Middle frontal gyrus (tissue), 1 donor: ENCODE measurements around the gene GRIN2D.

ENCODE experiments used
- DNase-seq: peaks from one replicate; pipeline ENCODE4 v3.0.0-alpha.2; 2015; ENCODE audit warnings: low spot score; ENCODE audit errors: extremely low spot score

Gene GRIN2D

GRCh38 chr19:48397263-48398101 is 4.0 kb downstream of the GRIN2D start:
- no peak for DNase-seq

DNA sequence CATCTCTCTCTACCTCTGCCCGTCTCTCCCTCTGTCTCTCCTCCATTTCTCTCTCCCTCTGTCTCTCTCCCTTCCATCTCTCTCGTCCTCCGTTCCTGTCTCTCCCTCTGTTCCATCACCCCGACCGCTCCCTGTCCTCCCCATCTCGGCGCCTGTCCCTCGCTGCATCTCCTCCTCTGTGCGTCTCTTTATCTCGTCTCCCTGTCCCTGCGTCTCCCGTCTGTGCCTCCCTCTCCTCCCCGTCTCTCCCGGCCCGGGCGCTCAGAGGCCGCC is 4.6 kb downstream of the GRIN2D start:
- DNase-seq: no peak

DNA sequence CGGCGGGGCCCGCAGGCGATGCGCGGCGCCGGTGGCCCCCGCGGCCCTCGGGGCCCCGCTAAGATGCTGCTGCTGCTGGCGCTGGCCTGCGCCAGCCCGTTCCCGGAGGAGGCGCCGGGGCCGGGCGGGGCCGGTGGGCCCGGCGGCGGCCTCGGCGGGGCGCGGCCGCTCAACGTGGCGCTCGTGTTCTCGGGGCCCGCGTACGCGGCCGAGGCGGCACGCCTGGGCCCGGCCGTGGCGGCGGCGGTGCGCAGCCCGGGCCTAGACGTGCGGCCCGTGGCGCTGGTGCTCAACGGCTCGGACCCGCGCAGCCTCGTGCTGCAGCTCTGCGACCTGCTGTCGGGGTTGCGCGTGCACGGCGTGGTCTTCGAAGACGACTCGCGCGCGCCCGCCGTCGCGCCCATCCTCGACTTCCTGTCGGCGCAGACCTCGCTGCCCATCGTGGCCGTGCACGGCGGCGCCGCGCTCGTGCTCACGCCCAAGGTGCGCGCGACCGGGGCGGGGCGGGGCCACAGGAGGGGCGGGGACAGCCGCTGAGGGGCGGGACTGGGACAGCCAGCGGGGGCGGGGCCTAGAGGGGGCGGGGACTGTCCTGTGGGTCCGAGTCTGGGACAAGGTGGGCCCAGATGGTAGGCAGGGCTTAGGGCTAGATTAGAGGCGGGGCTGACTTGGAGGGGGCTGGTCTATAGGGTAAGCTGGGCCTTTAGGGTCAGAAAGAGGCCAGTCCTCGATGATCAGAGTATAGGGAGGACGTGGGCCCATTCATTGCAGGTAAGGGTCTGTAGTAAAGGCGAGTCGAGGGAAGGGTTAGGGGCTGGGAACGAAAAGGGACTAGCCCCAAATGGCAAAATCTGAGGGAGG is 5.1 kb downstream of the GRIN2D start:
- no peak for DNase-seq

GRCh38 chr19:48400018-48400742 is 6.7 kb downstream of the GRIN2D start:
- no peak for DNase-seq

DNA sequence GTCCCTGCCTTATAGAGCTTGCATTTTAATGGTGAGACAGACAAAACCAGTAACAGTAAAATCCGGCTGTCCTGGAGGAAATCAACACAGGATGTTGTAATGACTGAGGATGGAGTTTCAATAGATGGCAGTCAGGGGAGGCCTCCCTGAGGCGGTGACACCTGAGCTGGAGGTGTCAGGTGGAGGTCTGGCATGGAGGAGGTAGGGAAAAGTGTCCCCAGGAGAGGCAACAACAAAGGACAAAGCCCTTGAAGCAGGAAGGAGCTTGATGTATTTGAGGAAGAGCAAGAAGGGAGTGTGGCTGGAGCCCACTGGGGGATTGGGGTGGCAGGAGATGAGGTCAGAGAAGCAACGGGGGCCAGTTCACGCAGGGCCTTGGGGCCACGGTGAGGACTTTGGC is 7.8 kb downstream of the GRIN2D start:
- no peak for DNase-seq

GRCh38 chr19:48403606-48404005 is 10.1 kb downstream of the GRIN2D start:
- no peak for DNase-seq

DNA sequence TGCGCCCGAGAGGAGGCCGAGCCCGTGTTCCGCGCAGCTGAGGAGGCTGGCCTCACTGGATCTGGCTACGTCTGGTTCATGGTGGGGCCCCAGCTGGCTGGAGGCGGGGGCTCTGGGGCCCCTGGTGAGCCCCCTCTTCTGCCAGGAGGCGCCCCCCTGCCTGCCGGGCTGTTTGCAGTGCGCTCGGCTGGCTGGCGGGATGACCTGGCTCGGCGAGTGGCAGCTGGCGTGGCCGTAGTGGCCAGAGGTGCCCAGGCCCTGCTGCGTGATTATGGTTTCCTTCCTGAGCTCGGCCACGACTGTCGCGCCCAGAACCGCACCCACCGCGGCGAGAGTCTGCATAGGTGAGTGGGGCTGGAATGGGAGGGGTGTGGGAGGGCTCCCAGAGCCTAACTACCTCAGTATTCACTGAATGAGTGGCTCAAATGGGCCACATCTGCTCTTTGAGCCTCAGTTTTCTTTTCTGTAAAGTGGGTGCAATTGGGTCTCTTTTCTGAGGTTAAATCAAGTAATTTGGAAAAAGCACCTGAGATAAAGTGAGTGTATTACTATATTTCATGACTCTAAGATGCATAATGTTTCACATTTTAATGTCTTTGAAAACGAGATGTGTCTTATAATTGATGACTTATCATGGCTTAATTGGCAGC is 11.7 kb downstream of the GRIN2D start:
- DNase-seq: no peak

- DNase-seq: no peak
These were observed 12.4 kb downstream of the GRIN2D start for GRCh38 chr19:48405850-48406249.

GRCh38 chr19:48413879-48414587 is 20.6 kb downstream of the GRIN2D start:
- no peak for DNase-seq

- no peak for DNase-seq
These were observed 21.9 kb downstream of the GRIN2D start for GRCh38 chr19:48415395-48415794.

DNA sequence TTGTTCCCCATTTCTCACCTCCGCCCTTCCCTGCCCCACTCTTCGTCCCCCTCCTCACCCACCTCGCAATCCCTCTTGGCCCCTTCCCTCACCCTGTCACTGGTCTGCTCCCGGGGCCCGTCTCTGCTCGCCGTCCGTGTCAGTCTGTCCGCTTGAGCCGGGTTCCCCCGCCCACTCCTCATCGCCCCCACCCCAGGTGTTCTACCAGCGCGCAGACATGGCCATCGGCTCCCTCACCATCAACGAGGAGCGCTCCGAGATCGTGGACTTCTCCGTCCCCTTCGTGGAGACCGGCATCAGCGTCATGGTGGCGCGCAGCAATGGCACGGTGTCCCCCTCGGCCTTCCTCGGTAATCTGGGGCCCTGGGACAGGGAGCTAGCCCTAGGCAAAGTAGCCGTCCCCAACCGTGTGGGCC is 22.3 kb downstream of the GRIN2D start:
- no peak for DNase-seq

- no peak for DNase-seq
These were observed 24.0 kb downstream of the GRIN2D start for GRCh38 chr19:48417421-48417820.

DNA sequence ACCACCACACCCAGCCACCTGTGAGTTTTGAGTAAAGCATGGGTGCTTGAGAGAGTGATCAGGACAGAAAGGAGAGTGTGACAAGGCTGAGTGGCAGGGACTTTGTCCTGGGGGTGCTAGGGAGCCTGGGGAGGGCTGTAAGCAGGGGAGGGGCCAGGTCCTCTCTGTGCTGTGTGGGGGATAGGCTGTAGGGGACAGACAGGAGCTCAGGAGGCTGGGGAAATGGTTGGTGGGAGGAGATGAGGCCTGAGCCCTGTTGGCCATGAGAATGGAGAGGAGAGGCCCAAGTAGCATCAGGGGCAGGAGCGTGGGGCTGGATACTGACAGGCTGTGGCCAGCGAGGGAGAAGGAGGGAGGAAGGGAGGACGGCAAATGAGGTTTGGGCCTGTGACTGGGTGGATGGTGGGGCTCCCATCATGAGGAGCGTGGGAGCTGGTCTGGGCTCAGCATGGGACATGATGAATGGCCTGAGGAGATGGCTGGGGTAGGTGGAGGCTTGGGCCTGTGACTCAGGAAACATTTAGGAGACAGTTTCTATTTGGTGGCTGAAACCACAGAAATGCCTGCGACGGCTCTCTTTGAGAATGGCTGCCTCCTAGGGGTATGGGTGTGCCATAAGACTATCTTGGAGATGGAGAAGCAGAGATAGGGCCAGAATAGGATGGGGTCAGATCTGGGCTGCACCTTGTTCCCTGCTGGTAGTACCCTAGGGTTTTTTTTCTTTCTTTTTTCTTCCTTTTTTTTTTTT is 25.0 kb downstream of the GRIN2D start:
- no peak for DNase-seq

GRCh38 chr19:48419158-48419920 is 25.9 kb downstream of the GRIN2D start:
- no peak for DNase-seq

DNA sequence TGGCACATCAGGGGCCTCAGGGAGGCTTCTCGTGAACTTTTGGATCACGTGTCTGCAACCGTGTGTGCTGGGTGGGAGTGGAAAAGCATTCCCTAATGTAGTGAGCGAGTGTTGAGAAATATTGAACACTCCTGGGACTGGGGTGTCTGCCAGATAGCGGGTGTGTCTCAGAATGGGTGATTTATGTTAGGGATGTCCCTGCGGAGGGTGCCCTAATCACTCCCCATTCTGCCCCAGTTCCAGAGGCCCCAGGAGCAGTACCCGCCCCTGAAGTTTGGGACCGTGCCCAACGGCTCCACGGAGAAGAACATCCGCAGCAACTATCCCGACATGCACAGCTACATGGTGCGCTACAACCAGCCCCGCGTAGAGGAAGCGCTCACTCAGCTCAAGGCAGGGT is 28.1 kb downstream of the GRIN2D start:
- DNase-seq: no peak

- no peak for DNase-seq
These were observed 31.3 kb downstream of the GRIN2D start for GRCh38 chr19:48424694-48425219.

DNA sequence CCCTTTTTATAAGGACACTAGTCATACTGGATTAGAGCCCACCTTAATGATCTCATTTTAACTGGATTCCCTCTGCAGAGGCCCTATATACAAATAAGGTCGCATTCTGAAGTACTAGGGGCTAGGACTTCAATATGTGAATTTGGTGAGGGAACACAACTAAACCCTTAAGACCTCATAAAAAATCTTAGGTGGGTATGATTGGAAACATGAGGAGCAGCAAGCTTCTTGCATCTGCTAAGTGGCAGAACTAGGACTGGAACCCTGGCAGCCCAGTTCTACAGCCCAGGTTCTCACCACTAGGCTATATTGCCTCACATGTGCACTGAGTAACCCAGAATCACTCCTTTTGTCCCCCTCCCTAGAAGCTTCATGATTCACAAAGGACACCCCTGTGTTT is 35.2 kb downstream of the GRIN2D start:
- no peak for DNase-seq

- no peak for DNase-seq
These were observed 39.9 kb downstream of the GRIN2D start for GRCh38 chr19:48433337-48433736.

DNA sequence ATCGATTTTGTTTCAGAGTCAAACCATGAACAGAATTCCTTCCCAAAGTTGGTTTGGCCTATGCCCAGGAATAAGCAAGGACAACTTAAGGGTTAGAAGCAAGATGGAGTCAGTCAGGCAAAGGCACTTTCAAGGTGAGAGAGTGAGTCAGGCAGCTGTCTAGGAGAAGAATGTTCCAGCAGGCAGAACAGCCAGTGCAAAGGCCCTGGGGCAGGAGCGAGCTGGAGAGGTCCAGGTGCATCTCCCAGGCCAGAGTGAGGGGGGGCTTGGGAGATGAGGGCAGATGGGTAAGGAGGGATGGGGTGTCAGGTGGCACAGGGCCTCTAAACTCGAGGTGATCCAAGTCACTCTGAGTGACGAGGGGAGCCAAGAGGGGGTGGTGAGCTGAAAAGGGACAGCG is 43.1 kb downstream of the GRIN2D start:
- DNase-seq: no peak
